NCI-H748 treated with DMSO at 0.1 percent for 48 hours (cell line): ENCODE measurements around the gene C8B.

Experiments
- DNase-seq: peaks from one replicate; lab custom pipeline; 2025; lab: John Stamatoyannopoulos, UW

The C8B gene

DNA sequence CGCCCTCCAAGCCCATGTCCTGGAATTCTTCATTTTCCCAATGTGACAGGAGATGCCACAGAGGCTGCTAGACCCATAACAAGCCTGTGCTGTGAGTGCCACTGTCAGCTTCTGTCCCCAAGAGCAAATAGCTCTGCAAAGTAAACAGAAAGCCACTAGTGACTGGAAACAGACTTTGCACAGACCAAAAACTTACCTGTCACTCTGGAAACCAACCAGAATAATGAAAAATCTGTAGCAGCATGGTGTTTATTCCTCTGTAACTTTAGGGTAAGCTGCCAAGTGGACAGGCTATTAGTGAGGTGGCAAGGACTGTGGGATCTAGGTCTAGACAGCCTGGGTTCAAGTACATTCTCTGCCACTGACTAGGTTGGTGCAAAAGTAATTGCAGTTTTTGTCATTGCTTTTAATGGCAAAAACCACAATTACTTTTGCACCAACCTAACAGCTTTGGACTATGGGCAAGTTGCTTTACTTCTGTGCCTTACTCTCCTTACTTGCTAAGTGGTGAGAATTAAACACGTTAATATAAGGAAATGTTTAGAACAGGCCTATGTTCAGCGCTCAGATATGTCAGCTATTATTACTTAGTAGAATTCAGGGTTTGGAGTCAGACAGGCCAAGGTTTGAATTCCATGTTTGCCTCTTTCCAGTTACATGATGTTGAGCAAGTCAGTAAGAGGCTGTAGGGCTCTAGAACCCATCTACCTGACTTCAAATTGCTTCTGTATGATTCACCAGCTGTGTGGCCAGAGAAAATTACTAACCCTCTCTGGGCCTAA is at the start of gene C8B:
TSS of gene C8B (minus strand) at position 100 of the 782 bp plus-strand sequence. CDS start at position 33, 67 bp downstream.
- DNase-seq: no peak

DNA sequence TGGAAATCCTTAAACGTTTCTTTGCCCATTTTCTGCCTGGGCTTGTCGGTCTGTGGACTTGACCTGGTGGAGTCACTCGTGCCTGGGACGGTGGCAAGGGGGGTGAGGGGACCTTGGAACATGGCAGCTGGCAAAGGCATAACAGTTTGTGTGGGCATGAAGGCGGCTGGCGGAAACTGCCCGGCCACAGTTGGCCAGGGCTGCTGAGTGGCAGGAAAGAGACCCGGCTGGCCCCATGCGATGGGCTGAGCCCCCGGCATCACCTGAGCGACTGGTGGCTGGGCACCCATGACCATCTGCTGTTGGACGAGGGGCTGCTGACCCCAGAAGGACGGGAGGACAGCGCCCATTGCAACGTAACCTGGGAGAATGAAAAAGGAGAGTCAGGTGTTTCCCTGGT is 49.3 kb upstream of the C8B start:
- no peak for DNase-seq

- DNase-seq: no peak
These were observed 47.7 kb upstream of the C8B start for GRCh38 chr1:57013522-57013921.

DNA sequence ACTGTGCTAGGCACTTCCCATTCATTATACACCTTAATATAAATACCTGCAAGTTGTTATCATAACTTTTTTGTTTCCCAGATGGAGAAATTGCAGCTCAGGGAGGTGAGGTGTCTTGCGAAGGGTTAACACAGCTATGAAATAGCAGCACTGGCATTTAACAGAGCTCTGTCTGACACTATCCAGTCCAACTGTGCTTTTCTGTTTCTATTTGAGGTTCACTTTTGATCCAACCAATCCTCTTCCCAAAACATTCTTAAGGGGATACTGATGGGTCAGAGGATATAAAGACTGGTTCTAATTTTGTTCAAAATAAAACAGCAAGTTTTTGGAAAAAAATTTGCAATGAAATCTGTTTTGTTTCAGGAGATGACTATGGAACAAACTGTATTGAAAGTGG is 46.5 kb upstream of the C8B start:
- no peak for DNase-seq

GRCh38 chr1:57010511-57010910 is 44.7 kb upstream of the C8B start:
- no peak for DNase-seq

GRCh38 chr1:57007948-57008347 is 42.1 kb upstream of the C8B start:
- no peak for DNase-seq

DNA sequence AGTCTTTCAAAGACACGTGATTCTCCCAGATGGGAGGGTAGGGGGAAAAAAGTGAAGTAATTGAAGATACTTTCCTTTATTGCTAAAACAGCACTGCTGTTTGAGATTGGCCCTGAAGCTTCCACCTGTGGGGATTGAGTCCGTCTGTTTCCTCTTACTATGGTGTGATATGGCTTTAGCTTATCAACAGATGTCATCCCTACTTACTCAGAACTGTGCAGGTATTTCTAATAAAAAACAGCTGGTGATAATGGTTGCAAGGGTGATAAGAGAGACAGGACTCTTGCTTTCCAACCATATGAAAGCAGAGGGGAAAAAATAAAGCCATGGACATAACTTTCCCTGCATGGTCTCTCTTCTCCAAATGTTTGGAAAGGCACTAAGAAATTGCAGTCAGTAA is 41.7 kb upstream of the C8B start:
- no peak for DNase-seq

GRCh38 chr1:57003398-57004139 is 37.8 kb upstream of the C8B start:
- no peak for DNase-seq

- DNase-seq: no peak
These were observed 29.7 kb upstream of the C8B start for GRCh38 chr1:56995414-56996100.

DNA sequence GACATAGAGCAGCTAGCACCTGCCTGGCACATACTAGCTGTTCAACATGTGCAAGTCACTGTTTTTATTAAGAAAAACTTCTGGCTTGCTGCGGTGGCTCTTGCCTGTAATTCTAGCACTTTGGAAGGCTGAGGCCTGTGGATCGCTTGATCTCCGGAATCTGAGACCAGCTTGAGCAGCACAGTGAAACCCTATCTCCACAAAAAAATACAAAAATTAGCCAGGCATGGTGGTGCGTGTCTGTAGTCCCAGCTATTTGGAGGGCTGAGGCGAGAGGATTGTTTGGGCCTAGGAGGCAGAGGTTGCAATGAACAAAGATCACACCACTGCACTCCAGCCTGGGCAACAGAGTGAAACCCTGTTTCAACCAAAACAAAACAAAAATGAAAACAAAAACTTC is 27.7 kb upstream of the C8B start:
- no peak for DNase-seq

- DNase-seq: no peak
These were observed 26.7 kb upstream of the C8B start for GRCh38 chr1:56992318-56993125.

DNA sequence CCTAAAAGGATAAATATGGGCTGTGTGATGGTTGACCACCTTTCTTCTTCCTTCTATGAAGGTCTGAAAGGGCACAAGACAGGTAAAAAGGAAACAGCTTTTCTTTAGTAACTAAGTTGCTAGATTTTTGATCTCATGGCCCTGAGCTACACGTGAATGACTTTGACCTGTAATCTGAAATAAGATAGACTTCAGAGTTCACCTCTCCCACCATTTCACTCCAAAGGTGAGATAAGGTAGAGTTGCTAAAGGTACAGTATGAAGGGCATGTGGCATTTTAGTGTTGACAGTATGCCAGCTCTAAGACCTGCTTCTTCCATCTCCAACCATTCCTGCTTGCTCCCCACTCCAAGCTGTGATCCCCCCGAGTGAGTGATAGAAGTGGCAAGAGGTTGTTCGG is 25.8 kb upstream of the C8B start:
- no peak for DNase-seq

DNA sequence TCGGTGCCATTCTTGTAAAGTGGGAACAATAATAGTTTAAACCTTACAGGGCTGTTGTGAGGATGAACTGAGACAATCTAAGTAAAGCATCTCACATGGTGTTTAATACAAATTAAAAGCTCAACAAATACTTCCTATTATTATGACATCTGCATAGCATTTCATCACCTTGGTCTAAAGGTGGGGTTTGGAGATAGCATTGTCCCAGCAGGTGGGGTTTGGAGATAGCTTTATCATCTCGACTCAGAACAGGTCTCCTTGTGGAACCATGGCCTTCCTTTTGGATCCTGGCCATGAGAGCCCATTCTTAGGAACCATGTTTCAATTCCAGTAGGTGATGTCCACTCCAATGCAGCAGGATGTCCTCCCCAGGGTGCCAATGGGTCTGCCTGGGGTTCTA is 20.6 kb upstream of the C8B start:
- no peak for DNase-seq

- no peak for DNase-seq
These were observed 20.0 kb upstream of the C8B start for GRCh38 chr1:56985857-56986256.

GRCh38 chr1:56983484-56983883 is 17.7 kb upstream of the C8B start:
- DNase-seq: no peak

- DNase-seq: no peak
These were observed 14.4 kb upstream of the C8B start for GRCh38 chr1:56979986-56980755.

GRCh38 chr1:56978819-56979218 is 13.0 kb upstream of the C8B start:
- DNase-seq: no peak

- no peak for DNase-seq
These were observed 12.1 kb upstream of the C8B start for GRCh38 chr1:56977910-56978309.

GRCh38 chr1:56975446-56975845 is 9.6 kb upstream of the C8B start:
- no peak for DNase-seq

- DNase-seq: no peak
These were observed 8.3 kb upstream of the C8B start for GRCh38 chr1:56973923-56974742.
